Fibroblast of lung (primary cell): Measurements from ENCODE around the gene PLEKHA8. TPM values are rescaled to one million over a fixed set of nuclear protein-coding genes. Genes with fewer than 3 reads are reported as not detected.

ENCODE experiments used
- DNase-seq, 2 donors: peaks; one replicate each; pipeline versions ENCODE4 v3.0.0 to v3.0.0-alpha.2; 2010; ENCODE audit warnings: low read depth in 2 of 2
- H2AFZ ChIP-seq: 2 replicates; pipeline ENCODE4 v1.5.1; 2012; ENCODE audit warnings: low read length, control low read depth, inconsistent platforms
- H3K27ac ChIP-seq: 2 replicates; pipeline ENCODE4 v1.5.1; 2011; ENCODE audit warnings: low read length, control low read depth; ENCODE audit not compliant: insufficient read depth
- H3K27me3 ChIP-seq: 2 replicates; pipeline ENCODE4 v1.5.1; 2011; ENCODE audit warnings: mild to moderate bottlenecking, low read length; ENCODE audit not compliant: control insufficient read depth, insufficient read depth
- H3K36me3 ChIP-seq: 2 replicates; pipeline ENCODE4 v1.5.1; 2011; ENCODE audit warnings: low read length; ENCODE audit not compliant: control insufficient read depth, insufficient read depth
- H3K4me1 ChIP-seq: 2 replicates; pipeline ENCODE4 v1.5.1; 2011; ENCODE audit warnings: low read length; ENCODE audit not compliant: control insufficient read depth, insufficient read depth; ENCODE audit errors: extremely low read depth
- H3K4me2 ChIP-seq: 2 replicates; pipeline ENCODE4 v1.5.1; 2011; ENCODE audit warnings: low read length, control low read depth; ENCODE audit not compliant: insufficient read depth; ENCODE audit errors: extremely low read depth
- H3K4me3 ChIP-seq, 4 experiments: fragments of 200-600 bp in 1 of 4; sonication (generic) in 1 of 4; replicated peaks in 1 of 4; 2 replicates each; pipeline ENCODE4 v1.5.1; 2011 to 2016; ENCODE audit warnings: low read length in 4 of 4, low read depth in 3 of 4, mild to moderate bottlenecking in 3 of 4, control low read depth in 2 of 4, inconsistent platforms in 1 of 4, mixed read lengths in 1 of 4; ENCODE audit not compliant: insufficient read depth in 1 of 4; ENCODE audit errors: control extremely low read depth in 1 of 4
- H3K79me2 ChIP-seq: 2 replicates; pipeline ENCODE4 v1.5.1; 2012; ENCODE audit warnings: mild to moderate bottlenecking, low read length, inconsistent platforms; ENCODE audit not compliant: control insufficient read depth, insufficient read depth
- H3K9ac ChIP-seq: 2 replicates; pipeline ENCODE4 v1.5.1; 2011; ENCODE audit warnings: mild to moderate bottlenecking, low read length, control low read depth; ENCODE audit not compliant: insufficient read depth
- H3K9me3 ChIP-seq: 2 replicates; pipeline ENCODE4 v1.5.1; 2012; ENCODE audit warnings: low read depth, low read length; ENCODE audit not compliant: control insufficient read depth, insufficient read depth
- H4K20me1 ChIP-seq: 2 replicates; pipeline ENCODE4 v1.5.1; 2011; ENCODE audit warnings: low read length; ENCODE audit not compliant: control insufficient read depth, insufficient read depth; ENCODE audit errors: extremely low read depth
- EZH2 ChIP-seq: IDR thresholded peaks from 2 replicates; pipeline ENCODE4 v1.5.1; 2012; ENCODE audit warnings: low read length, control low read depth, mild to moderate bottlenecking; ENCODE audit errors: missing control alignments
- polyA plus RNA-seq, 2 donors: library from polyadenylated mRNA; depleted of rRNA in 1 of 2; stranded (reverse) in 1 of 2; unstranded in 1 of 2; fragments of >200 nt; gene quantifications; 2 replicates each; pipeline ENCODE4 v1.2.1, GENCODE V29; 2011 to 2012; ENCODE audit warnings: missing spikeins in 1 of 2
- total RNA-seq: library from RNA; depleted of rRNA; stranded (reverse); fragments of >200 nt; gene quantifications from 2 replicates; pipeline ENCODE4 v1.2.1, GENCODE V29; 2014
- TF ChIP-seq, protein P1 (sequence below), 2 donors: IDR thresholded peaks in 1 of 2; conservative IDR thresholded peaks in 1 of 2; 1 replicate in 1 of 2; 2 replicates in 1 of 2; pipeline ENCODE4 v1.5.1; 2011 to 2012; ENCODE audit warnings: low read length in 2 of 2, control low read depth in 1 of 2, inconsistent platforms in 1 of 2, low read depth in 1 of 2, mild to moderate bottlenecking in 1 of 2

Gene PLEKHA8
- total and polyA plus RNA-seq, 2 donors (not counting 1 experiment from before 2014, with no cell fraction given), result 9.5 to 15.5 TPM

GRCh38 chr7:30086529-30086928, 58.3 kb downstream of the PLEKHA8 start:
- H3K27ac ChIP-seq, result no peak overlapping the region
- H3K4me2 ChIP-seq, result no peak overlapping the region
- no peak overlapping the region for H3K9ac ChIP-seq
- no peaks in the 10 kb centered on the region for H3K9me3 ChIP-seq
- no peaks in the 10 kb centered on the region for H3K36me3 ChIP-seq
- no peak for DNase-seq
- H3K27me3 ChIP-seq, result no peaks in the 10 kb centered on the region
- H2AFZ ChIP-seq, result no peak overlapping the region
- TF ChIP-seq, protein P1, sequence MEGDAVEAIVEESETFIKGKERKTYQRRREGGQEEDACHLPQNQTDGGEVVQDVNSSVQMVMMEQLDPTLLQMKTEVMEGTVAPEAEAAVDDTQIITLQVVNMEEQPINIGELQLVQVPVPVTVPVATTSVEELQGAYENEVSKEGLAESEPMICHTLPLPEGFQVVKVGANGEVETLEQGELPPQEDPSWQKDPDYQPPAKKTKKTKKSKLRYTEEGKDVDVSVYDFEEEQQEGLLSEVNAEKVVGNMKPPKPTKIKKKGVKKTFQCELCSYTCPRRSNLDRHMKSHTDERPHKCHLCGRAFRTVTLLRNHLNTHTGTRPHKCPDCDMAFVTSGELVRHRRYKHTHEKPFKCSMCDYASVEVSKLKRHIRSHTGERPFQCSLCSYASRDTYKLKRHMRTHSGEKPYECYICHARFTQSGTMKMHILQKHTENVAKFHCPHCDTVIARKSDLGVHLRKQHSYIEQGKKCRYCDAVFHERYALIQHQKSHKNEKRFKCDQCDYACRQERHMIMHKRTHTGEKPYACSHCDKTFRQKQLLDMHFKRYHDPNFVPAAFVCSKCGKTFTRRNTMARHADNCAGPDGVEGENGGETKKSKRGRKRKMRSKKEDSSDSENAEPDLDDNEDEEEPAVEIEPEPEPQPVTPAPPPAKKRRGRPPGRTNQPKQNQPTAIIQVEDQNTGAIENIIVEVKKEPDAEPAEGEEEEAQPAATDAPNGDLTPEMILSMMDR (conservative IDR thresholded peaks at IDR 0.05 in 1 of 2, IDR thresholded peaks at IDR 0.05 in 1 of 2; ENCODE audit: low read depth in 1 of 2, low read length in 2 of 2), result no peak
- no peak for TF ChIP-seq EZH2
- H4K20me1 ChIP-seq, result no peaks in the 10 kb centered on the region
- H3K4me1 ChIP-seq, result no peaks in the 10 kb centered on the region
- no peak overlapping the region for H3K4me3 ChIP-seq
- no peaks in the 10 kb centered on the region for H3K79me2 ChIP-seq

- Histone ChIP-seq H3K4me3 (no peak overlapping the region), H3K4me1 (peaks cover 3% of the 10 kb centered on the region), H3K79me2 (no peaks in the 10 kb centered on the region), H3K4me2 (no peak overlapping the region), H3K27ac (no peak overlapping the region), H3K27me3 (no peaks in the 10 kb centered on the region), H3K9me3 (no peaks in the 10 kb centered on the region), H4K20me1 (no peaks in the 10 kb centered on the region), H3K9ac (no peak overlapping the region), H3K36me3 (no peaks in the 10 kb centered on the region), H2AFZ (no peak overlapping the region)
- DNase-seq, result no peak
- TF ChIP-seq, protein P1 (conservative IDR thresholded peaks at IDR 0.05 in 1 of 2, IDR thresholded peaks at IDR 0.05 in 1 of 2; ENCODE audit: low read depth in 1 of 2, low read length in 2 of 2), result no peak
- no peak for TF ChIP-seq EZH2
Measured at GRCh38 chr7:30087371-30087770, 59.2 kb downstream of the PLEKHA8 start.

DNA sequence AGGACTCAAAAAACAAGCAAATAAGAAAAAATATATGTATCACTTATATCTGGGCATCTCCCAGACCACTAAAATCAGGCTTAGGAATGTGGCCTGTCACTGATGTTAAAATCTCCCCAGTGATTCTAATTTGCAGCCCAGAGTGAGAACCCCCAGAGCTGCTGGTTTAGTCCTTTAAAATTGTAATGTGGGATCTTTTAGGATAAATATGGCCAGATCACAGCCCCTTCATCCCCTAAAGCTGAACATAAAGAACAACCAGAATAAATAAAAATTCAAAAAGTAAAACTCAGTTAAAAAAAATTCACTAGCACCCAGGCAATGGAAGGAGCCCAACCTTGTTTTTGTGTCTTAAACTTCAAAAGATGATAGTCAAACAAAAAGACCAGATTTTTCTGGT, 60.1 kb downstream of the PLEKHA8 start:
- no peaks in the 10 kb centered on the region for H4K20me1 ChIP-seq
- peaks cover 3% of the 10 kb centered on the region for H3K4me1 ChIP-seq
- H3K9me3 ChIP-seq, result no peaks in the 10 kb centered on the region
- no peaks in the 10 kb centered on the region for H3K79me2 ChIP-seq
- no peak overlapping the region for H3K27ac ChIP-seq
- no peak overlapping the region for H3K4me2 ChIP-seq
- H2AFZ ChIP-seq, result no peak overlapping the region
- H3K27me3 ChIP-seq, result no peaks in the 10 kb centered on the region
- TF ChIP-seq EZH2, result no peak
- TF ChIP-seq, protein P1 (conservative IDR thresholded peaks at IDR 0.05 in 1 of 2, IDR thresholded peaks at IDR 0.05 in 1 of 2; ENCODE audit: low read depth in 1 of 2, low read length in 2 of 2), result no peak
- H3K36me3 ChIP-seq, result no peaks in the 10 kb centered on the region
- no peak for DNase-seq
- no peak overlapping the region for H3K4me3 ChIP-seq
- no peak overlapping the region for H3K9ac ChIP-seq
